ENCODE data around the gene SSTR4.

SSTR4 gene

DNA sequence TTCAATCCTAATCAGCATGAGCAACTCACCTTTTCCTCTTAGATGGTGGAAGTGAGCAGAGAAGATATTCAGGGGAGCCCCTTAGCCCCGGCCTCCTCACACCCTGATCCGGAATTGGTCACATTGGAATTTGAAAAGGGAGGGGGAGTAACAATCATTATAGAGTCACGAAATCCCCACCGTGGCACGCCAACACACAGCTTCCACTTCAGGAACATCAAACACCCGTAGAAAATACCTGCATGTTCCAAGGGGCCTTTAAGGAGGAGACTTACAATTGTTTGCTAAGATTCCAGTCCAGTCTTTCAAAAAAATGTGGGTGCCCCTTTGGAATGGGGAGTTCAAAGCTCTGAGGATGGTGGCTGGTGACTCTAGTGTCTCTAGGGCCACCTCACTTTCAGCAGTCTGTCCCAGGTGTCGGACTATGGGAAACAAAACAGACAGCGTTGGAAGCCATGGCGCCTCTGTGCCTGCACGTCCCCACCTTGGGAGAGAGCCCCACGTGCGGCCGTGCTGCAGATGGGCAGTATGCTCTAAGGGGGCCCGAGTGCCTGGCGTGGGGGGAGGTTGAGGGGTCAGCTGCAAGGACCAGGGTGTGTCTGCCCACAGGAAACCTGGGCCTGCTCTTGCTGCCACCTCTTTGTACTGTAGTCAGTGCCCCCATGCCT, 48.6 kb downstream of the SSTR4 start:
- TF ChIP-seq, protein P1, sequence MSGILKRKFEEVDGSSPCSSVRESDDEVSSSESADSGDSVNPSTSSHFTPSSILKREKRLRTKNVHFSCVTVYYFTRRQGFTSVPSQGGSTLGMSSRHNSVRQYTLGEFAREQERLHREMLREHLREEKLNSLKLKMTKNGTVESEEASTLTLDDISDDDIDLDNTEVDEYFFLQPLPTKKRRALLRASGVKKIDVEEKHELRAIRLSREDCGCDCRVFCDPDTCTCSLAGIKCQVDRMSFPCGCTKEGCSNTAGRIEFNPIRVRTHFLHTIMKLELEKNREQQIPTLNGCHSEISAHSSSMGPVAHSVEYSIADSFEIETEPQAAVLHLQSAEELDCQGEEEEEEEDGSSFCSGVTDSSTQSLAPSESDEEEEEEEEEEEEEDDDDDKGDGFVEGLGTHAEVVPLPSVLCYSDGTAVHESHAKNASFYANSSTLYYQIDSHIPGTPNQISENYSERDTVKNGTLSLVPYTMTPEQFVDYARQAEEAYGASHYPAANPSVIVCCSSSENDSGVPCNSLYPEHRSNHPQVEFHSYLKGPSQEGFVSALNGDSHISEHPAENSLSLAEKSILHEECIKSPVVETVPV (CRISPR knock-in tag; IDR thresholded peaks at IDR 0.05) = no peak
- TF ChIP-seq ISL1 (CRISPR knock-in tag; IDR thresholded peaks at IDR 0.05) (no peak), SNAI2 (CRISPR knock-in tag; IDR thresholded peaks at IDR 0.05) (no peak), ZNF8 (CRISPR knock-in tag; IDR thresholded peaks at IDR 0.05) (no peak), ZNF565 (CRISPR knock-in tag; conservative IDR thresholded peaks at IDR 0.05; ENCODE audit: low read depth) (no peak), TOX (CRISPR knock-in tag; IDR thresholded peaks at IDR 0.05; ENCODE audit: borderline replicate concordance) (no peak), TCF4 (CRISPR knock-in tag; IDR thresholded peaks at IDR 0.05; ENCODE audit: borderline replicate concordance) (no peak)
- TF ChIP-seq, protein P2, sequence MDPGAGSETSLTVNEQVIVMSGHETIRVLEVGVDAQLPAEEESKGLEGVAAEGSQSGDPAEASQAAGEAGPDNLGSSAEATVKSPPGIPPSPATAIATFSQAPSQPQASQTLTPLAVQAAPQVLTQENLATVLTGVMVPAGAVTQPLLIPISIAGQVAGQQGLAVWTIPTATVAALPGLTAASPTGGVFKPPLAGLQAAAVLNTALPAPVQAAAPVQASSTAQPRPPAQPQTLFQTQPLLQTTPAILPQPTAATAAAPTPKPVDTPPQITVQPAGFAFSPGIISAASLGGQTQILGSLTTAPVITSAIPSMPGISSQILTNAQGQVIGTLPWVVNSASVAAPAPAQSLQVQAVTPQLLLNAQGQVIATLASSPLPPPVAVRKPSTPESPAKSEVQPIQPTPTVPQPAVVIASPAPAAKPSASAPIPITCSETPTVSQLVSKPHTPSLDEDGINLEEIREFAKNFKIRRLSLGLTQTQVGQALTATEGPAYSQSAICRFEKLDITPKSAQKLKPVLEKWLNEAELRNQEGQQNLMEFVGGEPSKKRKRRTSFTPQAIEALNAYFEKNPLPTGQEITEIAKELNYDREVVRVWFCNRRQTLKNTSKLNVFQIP (CRISPR knock-in tag; IDR thresholded peaks at IDR 0.05; ENCODE audit: borderline replicate concordance, low read depth) = no peak
- ATAC-seq = no peak

DNA sequence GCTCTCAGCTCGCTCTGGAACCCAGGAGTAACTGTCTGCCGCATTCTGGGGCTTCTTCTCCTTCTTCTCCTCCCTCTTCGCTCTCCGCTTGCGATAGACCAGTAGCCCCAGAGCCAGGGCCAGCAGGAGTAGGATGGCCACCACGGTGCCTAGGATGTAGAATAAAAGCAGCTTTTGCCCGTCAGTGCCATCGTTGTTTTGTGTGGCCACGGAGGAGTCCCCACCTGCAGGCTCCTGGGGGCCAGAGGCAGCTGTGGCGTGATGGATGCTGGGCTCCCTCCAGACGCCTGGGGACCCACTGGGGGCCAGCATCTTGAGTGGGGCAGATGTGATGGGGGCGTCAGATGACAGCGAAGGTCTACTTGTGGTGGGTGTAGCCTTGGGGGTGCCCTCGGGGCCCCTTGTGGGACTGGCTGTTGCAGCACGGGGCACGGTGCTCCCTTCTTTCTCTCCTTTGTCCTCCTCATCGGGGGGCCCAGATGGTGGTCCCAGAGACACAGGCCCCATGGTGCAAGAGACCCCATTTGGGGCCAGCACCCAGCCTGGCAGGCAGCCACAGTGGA, 49.3 kb downstream of the SSTR4 start:
- no peak for TF ChIP-seq SNAI2 (CRISPR knock-in tag; IDR thresholded peaks at IDR 0.05)
- no peak for TF ChIP-seq TCF4 (CRISPR knock-in tag; IDR thresholded peaks at IDR 0.05; ENCODE audit: borderline replicate concordance)
- no peak for TF ChIP-seq ZNF8 (CRISPR knock-in tag; IDR thresholded peaks at IDR 0.05)
- no peak for TF ChIP-seq RARB (CRISPR knock-in tag; IDR thresholded peaks at IDR 0.05)
- no peak for TF ChIP-seq ISL1 (CRISPR knock-in tag; IDR thresholded peaks at IDR 0.05)
- no peak for TF ChIP-seq ESRRG (CRISPR knock-in tag; IDR thresholded peaks at IDR 0.05)
- TF ChIP-seq TOX (CRISPR knock-in tag; IDR thresholded peaks at IDR 0.05; ENCODE audit: borderline replicate concordance) = no peak
- TF ChIP-seq, protein P2 (CRISPR knock-in tag; IDR thresholded peaks at IDR 0.05; ENCODE audit: borderline replicate concordance, low read depth) = no peak
- no peak for TF ChIP-seq OSR1 (CRISPR knock-in tag; IDR thresholded peaks at IDR 0.05)
- TF ChIP-seq, protein P3, sequence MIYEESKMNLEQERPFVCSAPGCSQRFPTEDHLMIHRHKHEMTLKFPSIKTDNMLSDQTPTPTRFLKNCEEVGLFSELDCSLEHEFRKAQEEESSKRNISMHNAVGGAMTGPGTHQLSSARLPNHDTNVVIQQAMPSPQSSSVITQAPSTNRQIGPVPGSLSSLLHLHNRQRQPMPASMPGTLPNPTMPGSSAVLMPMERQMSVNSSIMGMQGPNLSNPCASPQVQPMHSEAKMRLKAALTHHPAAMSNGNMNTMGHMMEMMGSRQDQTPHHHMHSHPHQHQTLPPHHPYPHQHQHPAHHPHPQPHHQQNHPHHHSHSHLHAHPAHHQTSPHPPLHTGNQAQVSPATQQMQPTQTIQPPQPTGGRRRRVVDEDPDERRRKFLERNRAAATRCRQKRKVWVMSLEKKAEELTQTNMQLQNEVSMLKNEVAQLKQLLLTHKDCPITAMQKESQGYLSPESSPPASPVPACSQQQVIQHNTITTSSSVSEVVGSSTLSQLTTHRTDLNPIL (CRISPR knock-in tag; IDR thresholded peaks at IDR 0.05; ENCODE audit: low read depth) = no peak
- no peak for TF ChIP-seq CSDC2 (CRISPR knock-in tag; IDR thresholded peaks at IDR 0.05)
- TF ChIP-seq, protein P4, sequence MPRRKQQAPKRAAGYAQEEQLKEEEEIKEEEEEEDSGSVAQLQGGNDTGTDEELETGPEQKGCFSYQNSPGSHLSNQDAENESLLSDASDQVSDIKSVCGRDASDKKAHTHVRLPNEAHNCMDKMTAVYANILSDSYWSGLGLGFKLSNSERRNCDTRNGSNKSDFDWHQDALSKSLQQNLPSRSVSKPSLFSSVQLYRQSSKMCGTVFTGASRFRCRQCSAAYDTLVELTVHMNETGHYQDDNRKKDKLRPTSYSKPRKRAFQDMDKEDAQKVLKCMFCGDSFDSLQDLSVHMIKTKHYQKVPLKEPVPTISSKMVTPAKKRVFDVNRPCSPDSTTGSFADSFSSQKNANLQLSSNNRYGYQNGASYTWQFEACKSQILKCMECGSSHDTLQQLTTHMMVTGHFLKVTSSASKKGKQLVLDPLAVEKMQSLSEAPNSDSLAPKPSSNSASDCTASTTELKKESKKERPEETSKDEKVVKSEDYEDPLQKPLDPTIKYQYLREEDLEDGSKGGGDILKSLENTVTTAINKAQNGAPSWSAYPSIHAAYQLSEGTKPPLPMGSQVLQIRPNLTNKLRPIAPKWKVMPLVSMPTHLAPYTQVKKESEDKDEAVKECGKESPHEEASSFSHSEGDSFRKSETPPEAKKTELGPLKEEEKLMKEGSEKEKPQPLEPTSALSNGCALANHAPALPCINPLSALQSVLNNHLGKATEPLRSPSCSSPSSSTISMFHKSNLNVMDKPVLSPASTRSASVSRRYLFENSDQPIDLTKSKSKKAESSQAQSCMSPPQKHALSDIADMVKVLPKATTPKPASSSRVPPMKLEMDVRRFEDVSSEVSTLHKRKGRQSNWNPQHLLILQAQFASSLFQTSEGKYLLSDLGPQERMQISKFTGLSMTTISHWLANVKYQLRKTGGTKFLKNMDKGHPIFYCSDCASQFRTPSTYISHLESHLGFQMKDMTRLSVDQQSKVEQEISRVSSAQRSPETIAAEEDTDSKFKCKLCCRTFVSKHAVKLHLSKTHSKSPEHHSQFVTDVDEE (CRISPR knock-in tag; IDR thresholded peaks at IDR 0.05) = no peak
- no peak for ATAC-seq

DNA sequence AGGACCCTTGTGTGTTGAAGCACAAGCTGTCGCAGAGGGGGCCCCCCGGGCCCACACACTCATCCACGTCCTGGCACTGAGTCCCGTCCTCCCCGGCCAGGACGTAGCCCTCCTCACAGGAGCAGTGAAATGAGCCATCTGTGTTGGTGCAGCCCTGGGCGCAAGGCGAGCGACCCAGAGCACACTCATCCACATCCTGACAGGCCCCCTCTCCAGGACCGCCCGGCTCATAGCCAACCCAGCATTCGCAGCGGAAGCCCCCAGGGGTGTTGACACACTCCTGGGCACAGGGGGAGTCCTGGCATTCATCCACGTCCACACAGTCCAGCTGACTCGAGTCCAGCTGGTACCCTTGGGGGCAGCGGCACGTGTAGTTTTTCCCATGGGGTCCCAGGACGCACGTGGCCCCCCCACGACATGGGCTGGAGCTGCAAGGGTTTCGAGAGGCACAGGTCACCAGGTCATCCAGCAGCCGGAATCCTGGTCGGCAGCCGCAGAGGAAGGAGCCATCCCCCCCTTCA, 49.8 kb downstream of the SSTR4 start:
- TF ChIP-seq ARNTL (CRISPR knock-in tag; IDR thresholded peaks at IDR 0.05; ENCODE audit: borderline replicate concordance, low read depth) = no peak
- TF ChIP-seq ZC3H10 (CRISPR knock-in tag; IDR thresholded peaks at IDR 0.05) = no peak
- no peak for TF ChIP-seq ZNF565 (CRISPR knock-in tag; conservative IDR thresholded peaks at IDR 0.05; ENCODE audit: low read depth)
- TF ChIP-seq, protein P4 (CRISPR knock-in tag; IDR thresholded peaks at IDR 0.05) = no peak
- TF ChIP-seq PPARA (CRISPR knock-in tag; IDR thresholded peaks at IDR 0.05; ENCODE audit: borderline replicate concordance) = no peak
- TF ChIP-seq, protein P3 (CRISPR knock-in tag; IDR thresholded peaks at IDR 0.05; ENCODE audit: low read depth) = no peak
- TF ChIP-seq, protein P1 (CRISPR knock-in tag; IDR thresholded peaks at IDR 0.05) = no peak

More for the DNA sequence above, 49.8 kb downstream of the SSTR4 start:
- no peak for ATAC-seq
